GM10847 (cell line): ENCODE results near the gene PLEKHA6.

Source experiments
- POLR2A ChIP-seq: IDR thresholded peaks from 2 replicates; pipeline ENCODE4 v1.6.1; 2011; ENCODE audit not compliant: insufficient read length; ENCODE audit errors: extremely low read depth

PLEKHA6 gene

GRCh38 chr1:204246876-204247275 lies 112.9 kb downstream of the PLEKHA6 start:
- no peak for TF ChIP-seq POLR2A

- no peak for TF ChIP-seq POLR2A
Measured at GRCh38 chr1:204242920-204243319, 116.8 kb downstream of the PLEKHA6 start.

GRCh38 chr1:204241914-204242313 lies 117.8 kb downstream of the PLEKHA6 start:
- no peak for TF ChIP-seq POLR2A

GRCh38 chr1:204241050-204241449 lies 118.7 kb downstream of the PLEKHA6 start:
- TF ChIP-seq POLR2A = no peak

DNA sequence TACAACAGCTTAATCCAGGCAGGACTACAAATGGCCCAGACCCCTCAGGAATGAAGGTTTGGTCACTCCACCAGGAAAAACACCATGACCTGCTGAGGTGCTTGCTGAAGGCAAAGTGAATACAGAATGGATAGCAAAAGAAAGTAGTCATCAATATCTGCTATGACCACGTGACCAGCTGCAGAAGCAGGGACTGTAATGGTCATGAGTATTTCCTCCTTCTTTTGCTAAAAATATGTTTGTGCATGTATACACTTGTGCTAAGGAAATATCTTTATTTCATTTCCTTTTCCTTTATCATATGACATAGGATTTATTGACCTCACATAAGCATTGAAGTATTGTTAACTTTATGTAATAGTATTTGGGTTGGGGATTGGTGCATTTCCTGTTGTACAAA lies 119.5 kb downstream of the PLEKHA6 start:
- TF ChIP-seq POLR2A = no peak

DNA sequence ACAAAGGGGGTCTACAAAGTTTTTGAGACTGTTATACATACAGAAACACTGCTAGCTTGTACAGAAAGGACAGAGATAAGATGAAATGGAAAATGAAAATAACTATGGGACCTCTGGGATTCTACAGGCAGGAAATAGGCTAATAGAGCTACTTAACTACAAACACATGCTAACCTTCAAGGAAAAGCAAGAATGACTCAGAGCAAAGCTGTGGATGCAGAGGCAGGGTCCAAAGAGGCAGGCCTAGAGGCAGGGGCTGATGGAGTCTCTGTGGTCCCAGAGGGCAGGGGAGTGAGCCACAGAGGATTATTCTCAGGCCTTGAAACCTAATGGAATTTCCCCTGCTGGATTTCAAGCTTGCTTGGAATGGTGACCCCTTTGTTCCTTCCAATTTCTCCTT lies 127.2 kb downstream of the PLEKHA6 start:
- TF ChIP-seq POLR2A = no peak

DNA sequence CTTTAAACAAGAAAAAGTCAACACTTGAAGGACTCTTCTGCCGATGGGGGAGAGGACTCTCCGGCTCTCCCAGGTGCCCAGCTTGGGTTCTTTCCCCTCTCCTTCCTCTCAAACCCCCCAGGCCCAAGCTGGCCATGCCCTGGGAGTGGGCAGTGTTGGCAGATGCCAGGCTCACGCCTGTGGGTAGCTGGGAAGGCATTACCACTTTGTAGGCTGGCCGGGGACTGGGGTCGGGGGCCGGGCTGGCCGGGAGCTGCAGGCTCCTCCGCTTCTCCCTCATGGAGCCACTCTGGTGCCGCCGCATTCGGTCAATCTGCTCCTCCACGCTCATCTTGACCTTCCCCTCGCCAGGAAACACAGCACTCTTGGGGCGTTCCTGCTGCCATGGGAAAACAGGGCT lies 129.5 kb downstream of the PLEKHA6 start:
- no peak for TF ChIP-seq POLR2A

DNA sequence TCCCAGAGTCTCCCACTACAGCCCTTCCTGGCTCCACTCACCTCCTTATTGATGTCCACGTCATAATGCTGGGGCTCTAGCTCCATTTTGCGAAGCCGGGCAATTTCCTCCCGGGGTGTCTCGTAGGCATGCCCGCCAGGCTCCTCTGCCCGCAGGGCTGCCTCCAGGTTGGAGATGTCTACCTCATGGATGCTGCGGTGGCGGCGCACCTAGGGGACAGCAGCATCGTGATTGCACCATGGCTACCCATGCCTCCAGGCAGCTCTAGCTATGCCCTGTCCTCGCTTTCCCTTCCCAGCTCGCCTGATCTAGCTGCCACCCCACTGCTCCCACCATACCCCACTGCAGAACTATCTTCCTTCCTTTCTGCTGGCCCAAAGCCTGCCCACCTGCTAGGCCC lies 130.8 kb downstream of the PLEKHA6 start:
- TF ChIP-seq POLR2A = no peak

DNA sequence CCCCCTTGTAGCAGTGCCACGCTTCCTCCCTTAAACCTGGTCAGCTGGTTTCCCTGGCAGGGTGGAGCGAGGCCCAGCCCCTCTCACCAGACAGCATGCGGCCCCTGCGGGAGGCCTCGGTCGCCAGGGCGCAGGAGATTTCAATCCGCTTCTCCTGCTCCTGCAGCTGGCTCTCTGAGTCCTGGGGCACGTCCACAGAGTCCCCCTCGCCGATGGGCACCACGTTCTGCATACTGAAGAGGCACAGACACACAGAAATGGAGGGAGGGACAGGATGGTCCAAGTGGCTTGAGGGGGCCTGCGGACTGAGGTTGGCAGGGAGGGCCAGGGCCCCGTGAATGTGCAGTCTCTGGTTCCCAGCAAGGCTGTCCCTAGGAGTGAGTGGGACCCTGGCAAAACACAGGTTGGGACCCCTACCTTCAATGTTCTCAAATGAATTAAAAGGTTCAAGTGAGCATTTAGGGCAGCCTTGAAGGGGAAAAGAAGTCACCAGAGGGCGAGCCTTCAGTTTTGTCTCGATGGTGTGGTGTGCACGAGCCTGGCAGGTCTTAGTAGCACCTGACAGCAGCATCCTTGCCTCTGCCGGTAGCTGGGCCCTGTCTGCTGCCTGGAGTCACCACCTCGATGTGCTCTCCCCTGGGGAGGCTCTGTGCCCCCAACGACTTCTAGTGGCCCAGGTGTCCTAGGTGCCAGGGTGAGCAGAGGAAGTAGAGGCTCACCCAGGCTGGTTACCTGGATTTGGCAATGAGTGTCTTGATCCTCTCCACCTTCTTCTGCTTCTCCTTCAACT lies 131.5 kb downstream of the PLEKHA6 start:
- no peak for TF ChIP-seq POLR2A

GRCh38 chr1:204227351-204227750 lies 132.4 kb downstream of the PLEKHA6 start:
- TF ChIP-seq POLR2A = no peak

DNA sequence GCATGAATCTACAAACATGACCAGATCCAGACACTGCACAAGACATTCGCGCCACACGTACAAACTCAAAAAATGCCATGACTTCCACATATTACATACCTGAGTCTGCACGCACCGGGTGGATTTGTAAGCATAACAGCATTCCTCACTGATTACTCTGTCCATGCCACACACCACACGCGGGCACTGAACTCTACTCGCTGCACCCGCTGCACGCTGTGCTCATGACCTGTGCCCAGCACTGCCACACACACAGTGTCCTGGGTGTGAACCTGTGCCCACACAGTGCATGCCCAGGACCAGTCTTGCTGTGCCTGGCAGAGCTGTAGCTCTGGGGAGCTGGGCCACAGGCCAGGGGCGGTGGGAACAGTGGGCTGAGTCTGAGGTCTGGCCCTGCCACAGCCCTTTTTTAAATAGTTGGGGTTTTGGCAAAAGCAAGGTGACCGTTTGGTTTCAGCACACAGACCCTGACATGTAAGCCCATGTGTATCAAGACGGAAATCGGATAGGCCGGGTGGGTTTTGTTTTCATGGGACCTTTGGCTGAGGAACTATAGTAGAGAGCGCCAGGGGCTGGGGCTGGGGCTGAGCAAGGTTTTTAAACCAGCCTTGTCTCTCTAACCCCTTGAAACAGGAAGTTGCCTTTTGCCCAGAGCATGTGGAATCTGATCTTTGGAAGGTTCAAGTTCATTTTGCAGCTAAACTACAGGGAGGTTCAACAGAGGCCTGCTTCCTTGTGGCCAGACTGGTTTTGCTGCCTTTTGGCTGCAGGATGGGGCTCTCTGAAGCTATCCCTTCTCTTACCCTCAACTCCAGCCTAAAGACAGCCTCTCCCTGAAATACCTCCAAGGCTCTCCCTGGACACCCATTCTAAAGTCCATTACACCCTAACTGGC lies 133.6 kb downstream of the PLEKHA6 start:
- TF ChIP-seq POLR2A = no peak

DNA sequence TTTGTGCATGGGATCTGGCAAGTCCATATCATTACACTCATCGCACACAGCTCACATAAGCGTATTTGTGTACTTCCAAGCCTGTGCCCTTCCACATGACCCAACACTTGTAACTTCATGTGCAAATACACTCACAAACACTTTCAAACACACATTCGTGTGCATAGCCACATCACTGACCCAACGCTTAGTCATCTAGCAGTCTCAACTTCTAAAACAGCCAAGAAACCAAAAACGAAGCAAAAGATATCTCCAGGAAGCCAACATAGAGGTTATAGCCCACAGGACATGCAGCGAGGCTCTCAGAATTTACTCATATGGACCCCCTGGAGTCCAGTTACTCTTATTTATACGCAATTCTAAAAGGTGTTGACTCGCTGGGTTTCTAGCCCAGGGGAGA lies 135.1 kb downstream of the PLEKHA6 start:
- no peak for TF ChIP-seq POLR2A

DNA sequence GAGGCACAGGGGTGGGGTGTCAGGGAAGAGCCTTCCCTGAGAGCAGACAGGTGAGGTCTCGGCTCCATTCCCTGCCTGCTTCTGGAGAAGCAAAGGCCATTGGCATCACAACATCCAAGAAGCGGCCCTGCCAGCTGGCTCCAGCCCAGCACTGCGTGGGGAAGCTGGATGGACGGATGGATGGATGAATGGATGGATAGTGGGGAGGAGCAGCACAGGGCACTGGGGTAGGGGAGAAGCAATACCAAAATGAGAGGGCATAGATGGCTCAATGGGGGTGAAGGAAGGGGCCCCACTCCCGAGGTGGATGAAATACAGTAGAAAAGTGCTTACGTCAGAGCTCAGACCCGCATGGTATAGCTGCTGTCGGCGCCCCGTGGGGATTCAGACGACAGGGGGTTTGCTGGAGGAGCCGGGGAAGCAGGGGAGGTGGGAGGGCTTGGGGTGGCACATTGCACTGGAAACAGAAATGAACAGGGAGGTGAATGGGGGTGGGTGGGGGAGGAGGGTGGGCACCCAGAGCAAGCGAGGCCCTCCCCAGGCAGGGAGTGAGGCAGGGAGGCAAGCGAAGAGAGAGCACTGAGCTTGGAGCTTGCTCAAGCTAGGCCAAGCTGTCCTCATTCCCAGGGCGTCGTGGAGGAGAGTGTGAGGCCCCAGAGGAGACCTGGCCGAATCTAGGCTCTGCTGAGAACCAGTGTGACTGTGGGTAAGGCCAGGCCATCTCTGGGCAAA lies 136.4 kb downstream of the PLEKHA6 start:
- TF ChIP-seq POLR2A = no peak

DNA sequence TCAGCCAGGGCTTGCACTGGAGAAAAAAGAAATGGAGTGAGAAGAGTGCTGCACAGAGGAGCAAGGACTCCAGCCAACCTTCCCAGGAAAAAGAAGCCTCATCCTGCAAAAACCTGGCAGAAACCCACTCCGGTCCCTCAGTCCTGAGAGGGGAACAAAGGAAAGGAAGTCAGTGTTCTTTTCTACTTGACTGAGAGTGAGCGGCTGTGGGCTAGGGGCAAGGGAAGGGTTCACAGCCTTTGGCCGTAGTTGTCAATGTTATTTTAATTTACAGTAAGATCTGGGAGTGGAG lies 137.0 kb downstream of the PLEKHA6 start:
- no peak for TF ChIP-seq POLR2A

DNA sequence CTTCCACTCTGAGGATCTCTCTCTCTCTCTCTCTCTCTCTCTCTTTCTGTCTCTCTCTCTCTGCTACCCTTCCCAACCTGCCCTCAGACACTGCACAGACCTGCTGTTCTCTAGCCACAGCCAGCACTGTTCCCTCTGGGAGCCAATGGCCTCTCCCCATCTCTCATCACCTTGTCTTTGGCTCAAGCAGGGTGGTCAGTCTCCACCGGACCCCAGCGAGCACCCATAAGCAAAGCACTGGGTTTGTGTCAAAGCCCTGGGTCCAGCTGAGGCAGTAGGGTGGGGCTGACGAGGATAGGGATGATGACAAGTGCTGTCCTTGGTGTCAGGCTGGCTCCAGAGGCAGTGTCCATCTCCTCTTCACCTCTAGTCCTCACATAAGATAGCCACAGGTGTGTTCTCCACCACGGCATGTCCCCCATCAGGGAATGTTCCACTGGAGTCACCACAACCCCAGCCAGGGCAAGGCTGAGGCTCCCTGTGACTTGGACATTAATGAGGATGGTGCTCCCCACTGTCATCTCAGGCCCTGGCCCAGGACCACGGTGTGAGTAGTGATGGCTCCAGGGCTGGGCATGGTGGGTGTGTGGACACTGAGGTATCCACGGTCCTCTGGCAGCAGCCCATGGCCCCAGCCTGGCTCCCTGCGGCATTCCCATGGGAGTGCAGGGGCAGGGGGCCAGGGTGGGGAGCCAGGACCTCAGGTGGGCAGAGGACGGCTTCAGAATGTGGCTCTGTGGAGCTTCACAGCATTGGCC lies 137.5 kb downstream of the PLEKHA6 start:
- TF ChIP-seq POLR2A = no peak

DNA sequence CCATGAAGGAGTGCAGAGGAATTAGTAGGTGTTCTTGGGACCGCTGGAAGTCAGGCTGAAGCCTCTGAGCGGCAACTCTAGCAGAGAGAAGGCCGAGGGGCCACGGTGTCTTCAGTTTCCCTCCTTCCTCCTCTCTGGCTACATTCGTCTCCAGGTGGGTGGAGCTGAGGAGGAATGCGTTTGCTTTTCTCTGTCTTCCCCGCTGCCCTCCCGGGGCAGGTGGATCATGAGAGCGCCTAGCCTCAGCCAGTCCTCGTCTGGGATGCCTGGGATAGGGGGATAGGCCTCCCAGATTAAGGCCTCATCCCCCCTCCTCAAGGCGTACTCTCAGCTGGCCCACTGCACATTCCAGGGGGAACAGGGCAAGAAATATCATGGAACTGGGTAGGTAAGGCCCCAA lies 138.5 kb downstream of the PLEKHA6 start:
- no peak for TF ChIP-seq POLR2A
